Measurements from ENCODE around the gene ARHGAP5.

GRCh38 chr14:32039401-32040030, 37.6 kb upstream of the ARHGAP5 start:
- TF ChIP-seq, protein P1, sequence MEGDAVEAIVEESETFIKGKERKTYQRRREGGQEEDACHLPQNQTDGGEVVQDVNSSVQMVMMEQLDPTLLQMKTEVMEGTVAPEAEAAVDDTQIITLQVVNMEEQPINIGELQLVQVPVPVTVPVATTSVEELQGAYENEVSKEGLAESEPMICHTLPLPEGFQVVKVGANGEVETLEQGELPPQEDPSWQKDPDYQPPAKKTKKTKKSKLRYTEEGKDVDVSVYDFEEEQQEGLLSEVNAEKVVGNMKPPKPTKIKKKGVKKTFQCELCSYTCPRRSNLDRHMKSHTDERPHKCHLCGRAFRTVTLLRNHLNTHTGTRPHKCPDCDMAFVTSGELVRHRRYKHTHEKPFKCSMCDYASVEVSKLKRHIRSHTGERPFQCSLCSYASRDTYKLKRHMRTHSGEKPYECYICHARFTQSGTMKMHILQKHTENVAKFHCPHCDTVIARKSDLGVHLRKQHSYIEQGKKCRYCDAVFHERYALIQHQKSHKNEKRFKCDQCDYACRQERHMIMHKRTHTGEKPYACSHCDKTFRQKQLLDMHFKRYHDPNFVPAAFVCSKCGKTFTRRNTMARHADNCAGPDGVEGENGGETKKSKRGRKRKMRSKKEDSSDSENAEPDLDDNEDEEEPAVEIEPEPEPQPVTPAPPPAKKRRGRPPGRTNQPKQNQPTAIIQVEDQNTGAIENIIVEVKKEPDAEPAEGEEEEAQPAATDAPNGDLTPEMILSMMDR (IDR thresholded peaks at IDR 0.05) = no peak
- TF ChIP-seq POLR2A (IDR thresholded peaks at IDR 0.05) = no peak

Data from ovary (tissue), 3 donors.